GM18858 (cell line): ENCODE data around the gene SPEF1.
"Not testable (repeated sequence)": the region's sequence is repeated elsewhere in the genome, so short reads cannot be mapped to it uniquely, and the experiment has no call there.

Source experiments
- ATAC-seq: cut with Tn5 transposase; IDR thresholded peaks from one replicate; pipeline ENCODE4 v1.9.1; 2021; ENCODE audit not compliant: unreplicated experiment

The SPEF1 gene

GRCh38 chr20:3811467-3812258, 30.4 kb upstream of the SPEF1 start:
- no peak for ATAC-seq

GRCh38 chr20:3808544-3808943, 27.3 kb upstream of the SPEF1 start:
- ATAC-seq, result no peak

- ATAC-seq, result no peak
These were observed 23.5 kb upstream of the SPEF1 start for GRCh38 chr20:3804781-3805180.

- ATAC-seq, result no peak
These were observed 23.1 kb upstream of the SPEF1 start for GRCh38 chr20:3804254-3804751.

- ATAC-seq, result no peak
These were observed 22.6 kb upstream of the SPEF1 start for GRCh38 chr20:3803854-3804253.

- no peak for ATAC-seq
These were observed 22.0 kb upstream of the SPEF1 start for GRCh38 chr20:3803289-3803688.

- ATAC-seq, result no peak
These were observed 21.4 kb upstream of the SPEF1 start for GRCh38 chr20:3802524-3803239.

- ATAC-seq, result no peak
These were observed 20.6 kb upstream of the SPEF1 start for GRCh38 chr20:3801846-3802245.

GRCh38 chr20:3801299-3801698, 20.1 kb upstream of the SPEF1 start:
- ATAC-seq, result no peak

GRCh38 chr20:3800878-3801260, 19.6 kb upstream of the SPEF1 start:
- ATAC-seq, result no peak

- ATAC-seq, result no peak
These were observed 19.1 kb upstream of the SPEF1 start for GRCh38 chr20:3800256-3800877.

GRCh38 chr20:3798908-3799248, 17.6 kb upstream of the SPEF1 start:
- no peak for ATAC-seq

GRCh38 chr20:3798373-3798768, 17.1 kb upstream of the SPEF1 start:
- ATAC-seq, result no peak

- no peak for ATAC-seq
These were observed 16.5 kb upstream of the SPEF1 start for GRCh38 chr20:3797592-3798372.

- no peak for ATAC-seq
These were observed 15.9 kb upstream of the SPEF1 start for GRCh38 chr20:3797226-3797545.

- ATAC-seq, result no peak
These were observed 15.4 kb upstream of the SPEF1 start for GRCh38 chr20:3796477-3797225.

- peak; percentile 57 for ATAC-seq
These were observed 14.5 kb upstream of the SPEF1 start, which contains the start of gene CDC25B for GRCh38 chr20:3795511-3796468. Gene CDC25B (plus strand): TSS chr20:3796310. CDS start chr20:3796532, 222 bp downstream.

- ATAC-seq, result no peak
These were observed 13.6 kb upstream of the SPEF1 start for GRCh38 chr20:3794701-3795420.

GRCh38 chr20:3794168-3794567, 12.9 kb upstream of the SPEF1 start:
- ATAC-seq, result not testable (repeated sequence)
